HG02678 (cell line): ENCODE data around the gene PRRT1.
"Not testable (repeated sequence)": the region's sequence is repeated elsewhere in the genome, so short reads cannot be mapped to it uniquely, and the experiment has no call there.

Source experiments
- ATAC-seq: cut with Tn5 transposase; IDR thresholded peaks from one replicate; pipeline ENCODE4 v1.9.1; 2021; ENCODE audit warnings: mild to moderate bottlenecking, moderate library complexity; ENCODE audit not compliant: unreplicated experiment

The PRRT1 gene

GRCh38 chr6:32152769-32153563 lies 1.2 kb upstream of the PRRT1 start:
- ATAC-seq: no peak

GRCh38 chr6:32151181-32151862 lies 417 bp downstream of the PRRT1 start:
- ATAC-seq: no peak

GRCh38 chr6:32149932-32150870 lies 1.5 kb downstream of the PRRT1 start:
- ATAC-seq: no peak

GRCh38 chr6:32149092-32149755 lies 2.5 kb downstream of the PRRT1 start:
- no peak for ATAC-seq

- ATAC-seq: no peak
These were observed 3.2 kb downstream of the PRRT1 start for GRCh38 chr6:32148289-32149091.

- no peak for ATAC-seq
These were observed 4.2 kb downstream of the PRRT1 start for GRCh38 chr6:32147401-32148132.

- no peak for ATAC-seq
These were observed 5.1 kb downstream of the PRRT1 start for GRCh38 chr6:32146687-32147086.

GRCh38 chr6:32146287-32146686 lies 5.5 kb downstream of the PRRT1 start:
- no peak for ATAC-seq

- not testable (repeated sequence) for ATAC-seq
These were observed 7.5 kb downstream of the PRRT1 start for GRCh38 chr6:32144238-32144637.

- ATAC-seq: no peak
These were observed 11.2 kb downstream of the PRRT1 start for GRCh38 chr6:32140420-32141046.

- ATAC-seq: no peak
These were observed 12.1 kb downstream of the PRRT1 start for GRCh38 chr6:32139590-32139989.

GRCh38 chr6:32137454-32137853 lies 14.3 kb downstream of the PRRT1 start:
- no peak for ATAC-seq

- ATAC-seq: no peak
These were observed 18.0 kb downstream of the PRRT1 start for GRCh38 chr6:32133786-32134185.

GRCh38 chr6:32132110-32132509 lies 19.6 kb downstream of the PRRT1 start:
- no peak for ATAC-seq

- no peak for ATAC-seq
These were observed 20.2 kb downstream of the PRRT1 start for GRCh38 chr6:32131439-32131948.

- ATAC-seq: no peak
These were observed 22.2 kb downstream of the PRRT1 start for GRCh38 chr6:32129297-32130088.

GRCh38 chr6:32128751-32129296 lies 22.9 kb downstream of the PRRT1 start:
- ATAC-seq: no peak
